ENCODE measurements around the gene SLC19A1.

The SLC19A1 gene

GRCh38 chr21:45468051-45468970 lies 73.9 kb downstream of the SLC19A1 start:
- DNase-seq (ENCODE audit: low read depth in 2 of 2) = no peak

GRCh38 chr21:45467221-45467779 lies 74.9 kb downstream of the SLC19A1 start:
- DNase-seq (ENCODE audit: low read depth in 2 of 2) = no peak

- no peak for DNase-seq (ENCODE audit: low read depth in 2 of 2)
Observed at GRCh38 chr21:45466330-45467220, 75.7 kb downstream of the SLC19A1 start.

- DNase-seq (ENCODE audit: low read depth in 2 of 2) = no peak
Observed at GRCh38 chr21:45465611-45466329, 76.5 kb downstream of the SLC19A1 start.

GRCh38 chr21:45465105-45465504 lies 77.1 kb downstream of the SLC19A1 start:
- DNase-seq (ENCODE audit: low read depth in 2 of 2) = no peak

GRCh38 chr21:45464309-45464708 lies 77.9 kb downstream of the SLC19A1 start:
- DNase-seq (ENCODE audit: low read depth in 2 of 2) = no peak

GRCh38 chr21:45463871-45464270 lies 78.4 kb downstream of the SLC19A1 start:
- DNase-seq (ENCODE audit: low read depth in 2 of 2) = no peak

- DNase-seq (ENCODE audit: low read depth in 2 of 2) = no peak
Observed at GRCh38 chr21:45461806-45462341, 80.4 kb downstream of the SLC19A1 start.

- no peak for DNase-seq (ENCODE audit: low read depth in 2 of 2)
Observed at GRCh38 chr21:45461369-45461750, 80.9 kb downstream of the SLC19A1 start.

- DNase-seq (ENCODE audit: low read depth in 2 of 2) = no peak
Observed at GRCh38 chr21:45460611-45461368, 81.5 kb downstream of the SLC19A1 start.

GRCh38 chr21:45460011-45460565 lies 82.2 kb downstream of the SLC19A1 start:
- DNase-seq (ENCODE audit: low read depth in 2 of 2) = no peak

GRCh38 chr21:45459171-45460010 lies 82.8 kb downstream of the SLC19A1 start:
- DNase-seq (ENCODE audit: low read depth in 2 of 2) = no peak

GRCh38 chr21:45458281-45459170 lies 83.7 kb downstream of the SLC19A1 start:
- DNase-seq (ENCODE audit: low read depth in 2 of 2) = no peak

GRCh38 chr21:45457832-45458172 lies 84.4 kb downstream of the SLC19A1 start:
- DNase-seq (ENCODE audit: low read depth in 2 of 2) = no peak

GRCh38 chr21:45457161-45457831 lies 84.9 kb downstream of the SLC19A1 start:
- DNase-seq (ENCODE audit: low read depth in 2 of 2) = no peak

GRCh38 chr21:45456584-45457160 lies 85.6 kb downstream of the SLC19A1 start:
- DNase-seq (ENCODE audit: low read depth in 2 of 2) = no peak
